ENCODE data around the gene RBL1.
"Not testable (repeated sequence)": the region's sequence is repeated elsewhere in the genome, so short reads cannot be mapped to it uniquely, and the experiment has no call there.

The RBL1 gene

GRCh38 chr20:37032077-37032476 is 63.7 kb downstream of the RBL1 start:
- Histone ChIP-seq H3K27ac (no peak overlapping the region), H3K4me3 (no peak overlapping the region)
- TF ChIP-seq, protein P1, sequence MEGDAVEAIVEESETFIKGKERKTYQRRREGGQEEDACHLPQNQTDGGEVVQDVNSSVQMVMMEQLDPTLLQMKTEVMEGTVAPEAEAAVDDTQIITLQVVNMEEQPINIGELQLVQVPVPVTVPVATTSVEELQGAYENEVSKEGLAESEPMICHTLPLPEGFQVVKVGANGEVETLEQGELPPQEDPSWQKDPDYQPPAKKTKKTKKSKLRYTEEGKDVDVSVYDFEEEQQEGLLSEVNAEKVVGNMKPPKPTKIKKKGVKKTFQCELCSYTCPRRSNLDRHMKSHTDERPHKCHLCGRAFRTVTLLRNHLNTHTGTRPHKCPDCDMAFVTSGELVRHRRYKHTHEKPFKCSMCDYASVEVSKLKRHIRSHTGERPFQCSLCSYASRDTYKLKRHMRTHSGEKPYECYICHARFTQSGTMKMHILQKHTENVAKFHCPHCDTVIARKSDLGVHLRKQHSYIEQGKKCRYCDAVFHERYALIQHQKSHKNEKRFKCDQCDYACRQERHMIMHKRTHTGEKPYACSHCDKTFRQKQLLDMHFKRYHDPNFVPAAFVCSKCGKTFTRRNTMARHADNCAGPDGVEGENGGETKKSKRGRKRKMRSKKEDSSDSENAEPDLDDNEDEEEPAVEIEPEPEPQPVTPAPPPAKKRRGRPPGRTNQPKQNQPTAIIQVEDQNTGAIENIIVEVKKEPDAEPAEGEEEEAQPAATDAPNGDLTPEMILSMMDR (IDR thresholded peaks at IDR 0.05): no peak
- DNase-seq (ENCODE audit: low spot score): no peak

- no peak overlapping the region for H3K4me3 ChIP-seq
- H3K27ac ChIP-seq: no peak overlapping the region
- TF ChIP-seq, protein P1 (IDR thresholded peaks at IDR 0.05): no peak
- DNase-seq (ENCODE audit: low spot score): no peak
Measured at GRCh38 chr20:37020636-37021035, 75.2 kb downstream of the RBL1 start.

DNA sequence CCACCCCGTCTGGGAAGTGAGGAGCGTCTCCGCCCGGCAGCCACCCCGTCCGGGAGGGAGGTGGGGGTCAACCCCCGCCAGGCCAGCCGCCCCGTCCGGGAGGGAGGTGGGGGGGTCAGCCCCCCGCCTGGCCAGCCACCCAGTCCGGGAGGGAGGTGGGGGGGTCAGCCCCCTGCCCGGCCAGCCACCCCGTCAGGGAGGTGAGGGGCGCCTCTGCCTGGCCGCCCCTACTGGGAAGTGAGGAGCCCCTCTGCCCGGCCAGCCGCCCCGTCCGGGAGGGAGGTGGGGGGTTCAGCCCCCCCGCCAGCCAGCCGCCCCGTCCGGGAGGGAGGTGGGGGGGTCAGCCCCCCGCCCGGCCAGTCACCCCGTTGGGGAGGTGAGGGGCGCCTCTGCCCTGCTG is 83.2 kb downstream of the RBL1 start:
- H3K27ac ChIP-seq; DNase-seq (ENCODE audit: low spot score); H3K4me3 ChIP-seq: not testable (repeated sequence)

- H3K4me3 ChIP-seq; H3K27ac ChIP-seq; DNase-seq (ENCODE audit: low spot score): not testable (repeated sequence)
Measured at GRCh38 chr20:37011858-37012257, 83.9 kb downstream of the RBL1 start.

DNA sequence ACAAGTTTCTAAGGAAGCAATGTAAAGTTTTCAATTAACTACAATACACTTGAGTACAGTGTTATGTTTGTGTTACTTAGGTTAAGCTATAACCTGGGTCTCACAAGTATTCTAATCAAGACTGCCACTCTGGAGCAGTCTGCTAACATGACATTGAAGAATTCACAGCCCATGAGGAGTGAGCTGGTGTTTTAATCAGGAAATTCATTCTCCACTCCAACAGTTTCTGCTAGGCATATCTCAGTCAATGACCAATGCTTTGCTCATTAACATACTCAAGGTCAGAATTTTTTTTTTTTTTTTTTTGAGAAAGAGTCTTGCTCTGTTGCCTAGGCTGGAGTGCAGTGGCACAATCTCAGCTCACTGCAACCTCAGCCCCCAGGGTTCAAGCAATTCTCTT is 84.7 kb downstream of the RBL1 start:
- no peak for DNase-seq (ENCODE audit: low spot score)
- TF ChIP-seq, protein P1 (IDR thresholded peaks at IDR 0.05): no peak

GRCh38 chr20:37007898-37008649 is 87.7 kb downstream of the RBL1 start:
- TF ChIP-seq, protein P1 (IDR thresholded peaks at IDR 0.05): no peak
- DNase-seq (ENCODE audit: low spot score): no peak
- Histone ChIP-seq H3K4me3 (no peak overlapping the region), H3K27ac (peak overlapping the region in 1 of 2 donors; percentile 20)

More for the DNA sequence above, 84.7 kb downstream of the RBL1 start:
- no peak overlapping the region for H3K27ac ChIP-seq
- no peak overlapping the region for H3K4me3 ChIP-seq

- not testable (repeated sequence) for H3K27ac ChIP-seq; H3K4me3 ChIP-seq; DNase-seq (ENCODE audit: low spot score)
Measured at GRCh38 chr20:37005062-37005942, 90.5 kb downstream of the RBL1 start.

DNA sequence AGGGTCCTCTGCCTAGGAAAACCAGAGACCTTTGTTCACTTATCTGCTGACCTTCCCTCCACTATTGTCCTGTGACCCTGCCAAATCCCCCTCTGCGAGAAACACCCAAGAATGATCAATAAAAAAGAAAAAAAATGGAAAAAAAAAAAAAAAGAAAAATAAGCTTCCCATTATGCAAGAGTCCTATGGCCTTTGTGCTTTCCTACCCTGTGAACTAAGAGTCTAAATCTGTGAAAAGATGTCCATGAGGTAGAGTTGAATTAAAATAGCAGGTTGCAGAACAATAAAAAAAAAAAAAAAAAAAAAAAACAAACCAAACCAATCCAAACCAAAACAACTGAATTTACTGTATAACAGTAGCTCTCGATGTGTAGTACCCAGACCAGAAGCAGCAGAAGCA is 94.2 kb downstream of the RBL1 start:
- H3K4me3 ChIP-seq; DNase-seq (ENCODE audit: low spot score); H3K27ac ChIP-seq: not testable (repeated sequence)

DNA sequence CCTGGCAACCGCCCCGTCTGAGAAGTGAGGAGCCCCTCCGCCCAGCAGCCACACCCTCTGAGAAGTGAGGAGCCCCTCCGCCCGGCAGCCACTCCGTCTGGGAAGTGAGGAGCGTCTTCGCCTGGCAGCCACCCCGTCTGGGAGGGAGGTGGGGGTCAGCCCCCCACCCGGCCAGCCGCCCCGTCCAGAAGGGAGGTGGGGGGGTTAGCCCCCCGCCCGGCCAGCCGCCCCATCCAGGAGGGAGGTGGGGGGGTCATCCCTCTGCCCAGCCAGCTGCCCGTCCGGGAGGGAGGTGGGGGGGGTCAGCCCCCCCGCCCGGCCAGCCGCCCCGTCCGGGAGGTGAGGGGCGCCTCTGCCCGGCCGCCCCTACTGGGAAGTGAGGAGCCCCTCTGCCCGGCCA is 95.6 kb downstream of the RBL1 start:
- not testable (repeated sequence) for H3K4me3 ChIP-seq; DNase-seq (ENCODE audit: low spot score); H3K27ac ChIP-seq

Measured in coronary artery (tissue), 2 donors.